GM12878 (cell line): ENCODE measurements around the gene LAMB4.

ENCODE experiments used
- BHLHE40 ChIP-seq, 2 experiments: fragments of 450-650 bp in 1 of 2; IDR thresholded peaks; 2 replicates each; pipeline ENCODE4 v1.6.1; 2011 to 2017; ENCODE audit warnings: low read depth in 2 of 2, borderline replicate concordance in 1 of 2, improper control_type of control experiment in 1 of 2, low read length in 1 of 2, mild to moderate bottlenecking in 1 of 2
- FOXM1 ChIP-seq: IDR thresholded peaks from 2 replicates; pipeline ENCODE4 v1.6.1; 2012; ENCODE audit warnings: low read depth, mild to moderate bottlenecking, inconsistent platforms, low read length, moderate library complexity
- NR2F1 ChIP-seq: fragments of 450-650 bp; conservative IDR thresholded peaks from 2 replicates; pipeline ENCODE4 v1.6.1; 2017; ENCODE audit warnings: mild to moderate bottlenecking
- POLR2A ChIP-seq: IDR thresholded peaks from 2 replicates; pipeline ENCODE4 v1.6.1; 2011; ENCODE audit warnings: low read depth, mild to moderate bottlenecking, low read length
- TF ChIP-seq, protein P1 (sequence below), 3 experiments: IDR thresholded peaks in 2 of 3; conservative IDR thresholded peaks in 1 of 3; 2 replicates each; pipeline ENCODE4 v1.5.1; 2011; ENCODE audit warnings: low read depth in 3 of 3, low read length in 3 of 3, mild to moderate bottlenecking in 3 of 3, control low read depth in 2 of 3, moderate library complexity in 2 of 3, inconsistent platforms in 1 of 3, mixed read lengths in 1 of 3; ENCODE audit not compliant: control insufficient read depth in 2 of 3, insufficient read depth in 1 of 3; ENCODE audit errors: extremely low read depth in 1 of 3
- TF ChIP-seq, protein P2 (sequence below): fragments of 450-650 bp; IDR thresholded peaks from 2 replicates; pipeline ENCODE4 v1.6.1; 2018; ENCODE audit warnings: mild to moderate bottlenecking, low read depth, moderate library complexity; ENCODE audit not compliant: partially characterized antibody
- TF ChIP-seq, protein P3 (sequence below): fragments of 450-650 bp; formaldehyde crosslinking; IDR thresholded peaks from 2 replicates; pipeline ENCODE4 v1.5.0; 2022; ENCODE audit warnings: mild to moderate bottlenecking, missing genetic modification characterization

DNA sequence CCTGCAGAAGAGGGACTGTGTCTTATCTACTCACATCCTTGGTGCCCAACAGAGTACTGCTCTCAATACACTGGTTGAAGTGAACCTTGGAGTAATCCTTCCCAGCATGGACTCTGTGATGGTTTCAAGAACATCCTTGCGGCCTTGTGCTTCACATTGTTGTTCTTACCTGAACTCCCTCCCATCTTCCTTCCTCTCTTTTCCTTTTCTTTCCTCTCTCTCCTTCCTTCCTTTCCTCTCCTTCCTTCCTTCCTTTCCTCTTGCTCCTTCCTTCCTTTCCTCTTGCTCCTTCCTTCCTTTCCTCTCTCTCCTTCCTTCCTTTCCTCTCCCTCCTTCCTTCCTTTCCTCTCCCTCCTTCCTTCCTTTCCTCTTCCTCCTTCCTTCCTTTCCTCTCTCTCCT lies 153.5 kb downstream of the LAMB4 start:
- TF ChIP-seq NR2F1 (no peak), POLR2A (no peak), FOXM1 (no peak), BHLHE40 (IDR thresholded peaks at IDR 0.05; ENCODE audit: borderline replicate concordance in 1 of 2, low read depth in 2 of 2, low read length in 1 of 2) (no peak)
- TF ChIP-seq, protein P1, sequence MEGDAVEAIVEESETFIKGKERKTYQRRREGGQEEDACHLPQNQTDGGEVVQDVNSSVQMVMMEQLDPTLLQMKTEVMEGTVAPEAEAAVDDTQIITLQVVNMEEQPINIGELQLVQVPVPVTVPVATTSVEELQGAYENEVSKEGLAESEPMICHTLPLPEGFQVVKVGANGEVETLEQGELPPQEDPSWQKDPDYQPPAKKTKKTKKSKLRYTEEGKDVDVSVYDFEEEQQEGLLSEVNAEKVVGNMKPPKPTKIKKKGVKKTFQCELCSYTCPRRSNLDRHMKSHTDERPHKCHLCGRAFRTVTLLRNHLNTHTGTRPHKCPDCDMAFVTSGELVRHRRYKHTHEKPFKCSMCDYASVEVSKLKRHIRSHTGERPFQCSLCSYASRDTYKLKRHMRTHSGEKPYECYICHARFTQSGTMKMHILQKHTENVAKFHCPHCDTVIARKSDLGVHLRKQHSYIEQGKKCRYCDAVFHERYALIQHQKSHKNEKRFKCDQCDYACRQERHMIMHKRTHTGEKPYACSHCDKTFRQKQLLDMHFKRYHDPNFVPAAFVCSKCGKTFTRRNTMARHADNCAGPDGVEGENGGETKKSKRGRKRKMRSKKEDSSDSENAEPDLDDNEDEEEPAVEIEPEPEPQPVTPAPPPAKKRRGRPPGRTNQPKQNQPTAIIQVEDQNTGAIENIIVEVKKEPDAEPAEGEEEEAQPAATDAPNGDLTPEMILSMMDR (IDR thresholded peaks at IDR 0.05 in 2 of 3, conservative IDR thresholded peaks at IDR 0.05 in 1 of 3; ENCODE audit: control insufficient read depth in 2 of 3, extremely low read depth in 1 of 3, insufficient read depth in 1 of 3, low read depth in 3 of 3, low read length in 3 of 3): no peak
- TF ChIP-seq, protein P2, sequence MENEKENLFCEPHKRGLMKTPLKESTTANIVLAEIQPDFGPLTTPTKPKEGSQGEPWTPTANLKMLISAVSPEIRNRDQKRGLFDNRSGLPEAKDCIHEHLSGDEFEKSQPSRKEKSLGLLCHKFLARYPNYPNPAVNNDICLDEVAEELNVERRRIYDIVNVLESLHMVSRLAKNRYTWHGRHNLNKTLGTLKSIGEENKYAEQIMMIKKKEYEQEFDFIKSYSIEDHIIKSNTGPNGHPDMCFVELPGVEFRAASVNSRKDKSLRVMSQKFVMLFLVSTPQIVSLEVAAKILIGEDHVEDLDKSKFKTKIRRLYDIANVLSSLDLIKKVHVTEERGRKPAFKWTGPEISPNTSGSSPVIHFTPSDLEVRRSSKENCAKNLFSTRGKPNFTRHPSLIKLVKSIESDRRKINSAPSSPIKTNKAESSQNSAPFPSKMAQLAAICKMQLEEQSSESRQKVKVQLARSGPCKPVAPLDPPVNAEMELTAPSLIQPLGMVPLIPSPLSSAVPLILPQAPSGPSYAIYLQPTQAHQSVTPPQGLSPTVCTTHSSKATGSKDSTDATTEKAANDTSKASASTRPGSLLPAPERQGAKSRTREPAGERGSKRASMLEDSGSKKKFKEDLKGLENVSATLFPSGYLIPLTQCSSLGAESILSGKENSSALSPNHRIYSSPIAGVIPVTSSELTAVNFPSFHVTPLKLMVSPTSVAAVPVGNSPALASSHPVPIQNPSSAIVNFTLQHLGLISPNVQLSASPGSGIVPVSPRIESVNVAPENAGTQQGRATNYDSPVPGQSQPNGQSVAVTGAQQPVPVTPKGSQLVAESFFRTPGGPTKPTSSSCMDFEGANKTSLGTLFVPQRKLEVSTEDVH: no peak
- TF ChIP-seq, protein P3, sequence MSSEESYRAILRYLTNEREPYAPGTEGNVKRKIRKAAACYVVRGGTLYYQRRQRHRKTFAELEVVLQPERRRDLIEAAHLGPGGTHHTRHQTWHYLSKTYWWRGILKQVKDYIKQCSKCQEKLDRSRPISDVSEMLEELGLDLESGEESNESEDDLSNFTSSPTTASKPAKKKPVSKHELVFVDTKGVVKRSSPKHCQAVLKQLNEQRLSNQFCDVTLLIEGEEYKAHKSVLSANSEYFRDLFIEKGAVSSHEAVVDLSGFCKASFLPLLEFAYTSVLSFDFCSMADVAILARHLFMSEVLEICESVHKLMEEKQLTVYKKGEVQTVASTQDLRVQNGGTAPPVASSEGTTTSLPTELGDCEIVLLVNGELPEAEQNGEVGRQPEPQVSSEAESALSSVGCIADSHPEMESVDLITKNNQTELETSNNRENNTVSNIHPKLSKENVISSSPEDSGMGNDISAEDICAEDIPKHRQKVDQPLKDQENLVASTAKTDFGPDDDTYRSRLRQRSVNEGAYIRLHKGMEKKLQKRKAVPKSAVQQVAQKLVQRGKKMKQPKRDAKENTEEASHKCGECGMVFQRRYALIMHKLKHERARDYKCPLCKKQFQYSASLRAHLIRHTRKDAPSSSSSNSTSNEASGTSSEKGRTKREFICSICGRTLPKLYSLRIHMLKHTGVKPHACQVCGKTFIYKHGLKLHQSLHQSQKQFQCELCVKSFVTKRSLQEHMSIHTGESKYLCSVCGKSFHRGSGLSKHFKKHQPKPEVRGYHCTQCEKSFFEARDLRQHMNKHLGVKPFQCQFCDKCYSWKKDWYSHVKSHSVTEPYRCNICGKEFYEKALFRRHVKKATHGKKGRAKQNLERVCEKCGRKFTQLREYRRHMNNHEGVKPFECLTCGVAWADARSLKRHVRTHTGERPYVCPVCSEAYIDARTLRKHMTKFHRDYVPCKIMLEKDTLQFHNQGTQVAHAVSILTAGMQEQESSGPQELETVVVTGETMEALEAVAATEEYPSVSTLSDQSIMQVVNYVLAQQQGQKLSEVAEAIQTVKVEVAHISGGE (CRISPR knock-in tag): no peak
